SIG-M5 (cell line): ENCODE results near the gene LILRA6.
"Not testable (repeated sequence)": the region's sequence is repeated elsewhere in the genome, so short reads cannot be mapped to it uniquely, and the experiment has no call there.

ENCODE experiments used
- DNase-seq: peaks from one replicate; lab custom pipeline; 2025; lab: John Stamatoyannopoulos, UW

The LILRA6 gene

GRCh38 chr19:54207983-54208783 lies 34.4 kb downstream of the LILRA6 start:
- peak; percentile 99 for DNase-seq

DNA sequence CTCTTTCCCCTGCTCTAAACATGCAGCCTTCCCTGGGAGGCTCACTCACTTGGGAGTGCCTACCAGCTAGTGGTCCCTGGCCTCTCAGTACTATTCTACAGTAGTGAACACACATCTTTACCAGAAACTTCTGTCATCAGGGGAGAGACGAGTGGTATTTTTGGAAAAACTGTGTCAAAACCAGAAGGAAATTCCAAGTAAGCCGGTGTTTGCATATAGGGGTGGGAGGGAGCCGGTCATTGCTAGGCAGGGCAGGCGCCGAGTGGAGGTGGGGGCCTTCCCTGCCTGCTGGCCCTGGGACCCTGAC lies 35.0 kb downstream of the LILRA6 start:
- DNase-seq: no peak

GRCh38 chr19:54207193-54207592 lies 35.4 kb downstream of the LILRA6 start:
- not testable (repeated sequence) for DNase-seq

GRCh38 chr19:54206831-54207177 lies 35.8 kb downstream of the LILRA6 start:
- DNase-seq: no peak

DNA sequence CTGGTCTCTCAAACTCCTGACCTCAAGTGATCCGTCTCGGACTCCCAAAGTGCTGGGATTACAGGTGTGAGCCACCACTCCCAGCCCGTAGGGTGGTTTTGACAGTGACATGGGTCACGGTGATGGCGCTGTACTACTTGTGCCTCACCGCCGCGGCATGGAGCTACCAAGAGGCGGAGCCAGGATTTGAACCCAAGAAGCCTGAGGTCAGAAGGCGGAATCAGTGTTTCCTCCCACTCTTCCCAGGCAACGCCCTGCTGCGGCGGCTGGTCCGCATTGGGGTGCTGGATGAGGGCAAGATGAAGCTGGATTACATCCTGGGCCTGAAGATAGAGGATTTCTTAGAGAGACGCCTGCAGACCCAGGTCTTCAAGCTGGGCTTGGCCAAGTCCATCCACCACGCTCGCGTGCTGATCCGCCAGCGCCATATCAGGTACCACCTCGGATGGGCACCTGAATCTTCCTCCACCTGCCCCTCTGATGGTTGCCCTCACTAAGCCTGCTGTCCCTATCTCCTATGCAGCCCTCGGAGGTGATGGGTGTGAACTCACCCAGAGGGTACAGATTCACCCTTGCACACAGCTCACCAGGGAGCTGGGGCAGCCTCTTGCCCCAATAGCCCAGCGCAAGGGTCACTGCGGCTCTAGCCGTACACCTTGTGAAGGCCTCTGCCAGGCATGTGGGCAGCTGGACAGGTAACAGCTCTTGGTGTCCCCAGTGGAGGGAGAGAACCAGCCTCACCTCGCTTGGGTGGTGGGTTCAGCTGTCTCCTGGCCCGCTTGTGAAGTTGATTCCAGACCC lies 36.4 kb downstream of the LILRA6 start:
- DNase-seq: no peak

GRCh38 chr19:54204767-54205468 lies 37.7 kb downstream of the LILRA6 start:
- DNase-seq: no peak

GRCh38 chr19:54203151-54203611 lies 39.4 kb downstream of the LILRA6 start:
- no peak for DNase-seq

- DNase-seq: no peak
These were observed 40.6 kb downstream of the LILRA6 start for GRCh38 chr19:54201980-54202379.

DNA sequence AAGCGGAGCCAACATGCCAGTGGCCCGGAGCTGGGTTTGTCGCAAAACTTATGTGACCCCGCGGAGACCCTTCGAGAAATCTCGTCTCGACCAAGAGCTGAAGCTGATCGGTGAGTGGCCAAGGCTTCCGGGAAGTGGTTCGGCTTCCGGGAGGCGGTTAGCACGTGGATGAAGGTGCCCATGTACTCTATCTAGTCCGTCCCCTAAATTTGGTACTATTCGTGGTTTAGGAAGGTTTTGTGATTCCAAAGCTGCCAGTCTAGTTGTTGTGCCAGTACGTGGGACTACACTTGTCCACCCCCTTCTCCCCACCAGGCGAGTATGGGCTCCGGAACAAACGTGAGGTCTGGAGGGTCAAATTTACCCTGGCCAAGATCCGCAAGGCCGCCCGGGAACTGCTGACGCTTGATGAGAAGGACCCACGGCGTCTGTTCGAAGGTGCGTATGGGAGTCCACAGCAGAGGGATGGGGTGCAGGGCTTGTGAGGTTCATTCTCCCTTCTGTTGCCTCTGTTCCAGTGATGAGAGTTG lies 41.4 kb downstream of the LILRA6 start:
- no peak for DNase-seq

GRCh38 chr19:54199401-54199800 lies 43.2 kb downstream of the LILRA6 start:
- no peak for DNase-seq

GRCh38 chr19:54197121-54197520 lies 45.5 kb downstream of the LILRA6 start:
- no peak for DNase-seq

- no peak for DNase-seq
These were observed 46.1 kb downstream of the LILRA6 start for GRCh38 chr19:54196536-54196935.

GRCh38 chr19:54194463-54194862 lies 48.1 kb downstream of the LILRA6 start:
- DNase-seq: not testable (repeated sequence)

DNA sequence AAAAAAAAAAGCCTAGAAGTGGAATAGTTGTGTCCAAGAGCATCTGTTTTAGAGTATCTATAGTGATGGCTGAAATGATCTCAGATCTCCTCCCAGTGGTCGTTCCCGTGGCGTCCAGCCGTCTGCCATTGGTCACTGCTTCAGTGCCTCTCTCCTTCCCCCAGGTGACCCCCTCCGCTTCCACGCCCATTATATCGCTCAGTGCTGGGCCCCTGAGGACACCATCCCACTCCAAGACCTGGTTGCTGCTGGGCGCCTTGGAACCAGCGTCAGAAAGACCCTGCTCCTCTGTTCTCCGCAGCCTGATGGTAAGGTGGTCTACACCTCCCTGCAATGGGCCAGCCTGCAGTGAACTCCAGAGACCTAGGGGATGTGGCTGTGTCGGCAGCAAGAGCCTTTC lies 49.6 kb downstream of the LILRA6 start:
- no peak for DNase-seq

DNA sequence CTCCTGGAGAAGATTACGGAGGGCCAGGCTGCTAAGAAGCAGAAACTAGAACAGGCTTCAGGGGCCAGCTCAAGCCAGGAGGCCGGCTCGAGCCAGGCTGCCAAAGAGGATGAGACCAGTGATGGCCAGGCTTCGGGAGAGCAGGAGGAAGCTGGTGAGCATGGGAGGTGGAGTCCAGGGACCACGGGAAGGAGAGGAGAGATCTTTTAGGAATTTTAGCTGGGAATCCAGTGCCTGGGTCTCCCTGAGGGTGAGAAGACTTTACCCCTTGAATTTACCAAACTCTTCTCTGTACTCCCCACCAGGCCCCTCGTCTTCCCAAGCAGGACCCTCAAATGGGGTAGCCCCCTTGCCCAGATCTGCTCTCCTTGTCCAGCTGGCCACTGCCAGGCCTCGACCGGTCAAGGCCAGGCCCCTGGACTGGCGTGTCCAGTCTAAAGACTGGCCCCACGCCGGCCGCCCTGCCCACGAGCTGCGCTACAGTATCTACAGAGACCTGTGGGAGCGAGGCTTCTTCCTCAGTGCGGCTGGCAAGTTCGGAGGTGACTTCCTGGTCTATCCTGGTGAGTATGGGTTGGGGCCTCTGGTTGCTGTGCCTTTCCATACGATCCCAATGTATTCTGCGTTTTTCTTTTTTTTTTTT lies 50.7 kb downstream of the LILRA6 start:
- no peak for DNase-seq

GRCh38 chr19:54191011-54191810 lies 51.4 kb downstream of the LILRA6 start, which contains the start of gene TSEN34:
TSS of gene TSEN34 (plus strand) at chr19:54191308. CDS start at chr19:54191365, 57 bp downstream.
- no peak for DNase-seq

DNA sequence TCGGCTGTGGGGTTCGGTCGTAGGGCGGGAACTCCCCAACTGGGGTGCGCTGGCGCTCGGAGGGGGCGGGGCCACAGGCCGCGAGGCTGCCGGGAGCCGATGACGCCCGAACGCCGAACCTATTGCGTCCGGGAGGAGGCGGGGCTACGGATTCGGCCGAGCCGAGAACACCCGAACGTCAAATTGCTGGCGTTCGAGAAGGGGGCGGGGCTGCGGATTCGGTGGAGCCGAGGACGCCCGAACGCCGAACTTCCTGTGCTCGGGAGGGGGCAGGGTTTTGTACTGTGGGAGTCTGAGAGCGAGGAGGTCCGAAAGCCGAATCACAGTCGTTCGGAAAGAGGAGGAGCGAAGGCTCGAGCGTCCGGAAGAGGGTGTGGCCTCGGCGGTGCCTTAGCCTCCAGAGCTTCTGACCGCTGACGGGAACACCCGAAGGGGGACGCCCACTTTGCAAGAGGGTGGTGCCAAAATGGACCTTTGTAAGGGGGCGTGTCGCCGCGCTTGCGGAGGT lies 52.0 kb downstream of the LILRA6 start:
- DNase-seq: peak; percentile 87

- peak; percentile 97 for DNase-seq
These were observed 52.7 kb downstream of the LILRA6 start for GRCh38 chr19:54189735-54190502.

GRCh38 chr19:54189145-54189734 lies 53.4 kb downstream of the LILRA6 start, which contains the start of gene MBOAT7:
TSS of gene MBOAT7 (minus strand) at chr19:54189580. CDS start at chr19:54188508, 1,072 bp downstream.
- DNase-seq: no peak
